ENCODE results near the gene CDK5RAP1. TPM values are rescaled to one million over a fixed set of nuclear protein-coding genes. Genes with fewer than 3 reads are reported as not detected.
A peak's percentile ranks its signal among the peaks of the same experiment; 100 is the strongest.

The CDK5RAP1 gene
- total and polyA plus RNA-seq, 9 of the 15 experiments (the other 6 are each of a cell fraction or from before 2014, with no cell fraction given) = 41.6 to 127 (median 58.3) TPM

DNA sequence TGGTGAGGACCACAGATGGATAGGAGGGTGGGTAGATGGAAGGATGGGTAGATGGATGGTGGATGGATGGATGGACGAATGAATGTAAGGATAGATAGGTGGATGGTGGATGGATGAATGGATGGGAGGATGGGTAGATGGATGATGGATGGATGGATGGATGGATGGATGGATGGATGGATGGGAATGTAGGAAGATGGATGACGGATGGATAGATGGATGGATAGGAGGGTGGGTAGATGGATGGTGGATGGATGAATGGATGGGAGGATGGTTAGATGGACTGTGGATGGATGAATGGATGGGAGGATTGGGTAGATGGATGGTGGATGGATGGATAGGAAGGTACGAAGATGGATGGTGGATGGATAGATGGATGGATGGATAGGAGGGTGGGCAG, 67.2 kb downstream of the CDK5RAP1 start:
- CTCF ChIA-PET (ENCODE audit: low intra/inter-chr PET ratio) = no interaction called here
- no peak overlapping the region for H3K9ac ChIP-seq (ENCODE audit: insufficient read depth in 1 of 2, low read depth in 2 of 2, low read length in 2 of 2)
- H3K27me3 ChIP-seq (ENCODE audit: control insufficient read depth in 2 of 2, insufficient read depth in 2 of 2, low read length in 2 of 2) = peaks cover 14 to 45% of the 10 kb centered on the region in 2 experiments; a peak in 4 of 5 replicates
- intact Hi-C loops (cut with micrococcal nuclease) (no loop called here), in situ Hi-C loops (cut with MboI) (no loop called here)
- H3K4me3 ChIP-seq = no peak overlapping the region
- H3K4me1 ChIP-seq (replicated peaks in 1 of 2; ENCODE audit: control insufficient read depth in 2 of 2, insufficient read depth in 2 of 2, low read length in 2 of 2) = peaks cover 5 to 7% of the 10 kb centered on the region in 2 experiments; a peak in 4 of 5 replicates
- H3K9me3 ChIP-seq (replicated peaks; ENCODE audit: control insufficient read depth, insufficient read depth, low read depth, low read length) = no peaks in the 10 kb centered on the region
- H3K9me1 ChIP-seq (ENCODE audit: control insufficient read depth, insufficient read depth, low read length) = peaks cover under 1% of the 10 kb centered on the region
- no peak overlapping the region for H3K27ac ChIP-seq (ENCODE audit: extremely low read depth, low read depth, low read length)
- 7% methylated on average over 2 of the region's 3 CpGs for WGBS (ENCODE audit: insufficient coverage, low coverage, missing lambda C conversion rate)
- H4K20me1 ChIP-seq (replicated peaks; ENCODE audit: control insufficient read depth, insufficient read depth, low read length) = peaks cover 10% of the 10 kb centered on the region
- H3K36me3 ChIP-seq (ENCODE audit: control insufficient read depth, insufficient read depth, low read length) = no peaks in the 10 kb centered on the region
- no peak overlapping the region for H3K4me2 ChIP-seq (ENCODE audit: insufficient read depth, low read length)
- ATAC-seq (no peak), DNase-seq (ENCODE audit: extremely low read depth in 1 of 4, low spot score in 3 of 4) (no peak), FAIRE-seq (no peak)
- TF ChIP-seq CXXC5 (CRISPR knock-in tag; IDR thresholded peaks at IDR 0.05) (no peak), RFX7 (CRISPR knock-in tag; IDR thresholded peaks at IDR 0.05) (no peak), NR3C1 (CRISPR knock-in tag; IDR thresholded peaks at IDR 0.05) (no peak), ZBTB26 (CRISPR knock-in tag; IDR thresholded peaks at IDR 0.05) (peak; percentile 64; the same call in 1 of the 2 replicates), MCM3 (IDR thresholded peaks at IDR 0.05) (peak; percentile 61; the same call in 1 of the 2 replicates), CBX5 (IDR thresholded peaks at IDR 0.05; ENCODE audit: borderline replicate concordance, low read depth) (no peak), MAFG (tag; conservative IDR thresholded peaks at IDR 0.05) (no peak), MBD2 (IDR thresholded peaks at IDR 0.05; ENCODE audit: borderline replicate concordance, low read depth) (no peak), ZKSCAN8 (CRISPR knock-in tag; IDR thresholded peaks at IDR 0.05) (no peak), ZNF24 (IDR thresholded peaks at IDR 0.05) (no peak), EHMT2 (IDR thresholded peaks at IDR 0.05) (peak; percentile 85), RHOXF2B (CRISPR knock-in tag; conservative IDR thresholded peaks at IDR 0.05) (no peak), ZNF354B (CRISPR knock-in tag; IDR thresholded peaks at IDR 0.05) (no peak), HDAC1 (IDR thresholded peaks at IDR 0.05) (peak in 1 of 2 experiments; percentile 67; a peak in 2 of 4 replicates), YBX1 (IDR thresholded peaks at IDR 0.05) (0 out of 2 replicates have a peak, but pooled peaks have one; percentile 33), SNRNP70 (optimal IDR thresholded peaks at IDR 0.05; ENCODE audit: low read depth, low read length) (no peak), KDM1A (IDR thresholded peaks at IDR 0.05) (peak; percentile 56 to 74; a peak in 3 of 4 replicates), FOS (IDR thresholded peaks at IDR 0.05; ENCODE audit: extremely low read depth, insufficient read length) (no peak), PCBP1 (IDR thresholded peaks at IDR 0.05; ENCODE audit: low read depth, low read length, poor library complexity, severe bottlenecking) (no peak), MCM7 (IDR thresholded peaks at IDR 0.05) (peak; percentile 14 to 47; a peak in 1 of 4 replicates)
- TF ChIP-seq, protein P1, sequence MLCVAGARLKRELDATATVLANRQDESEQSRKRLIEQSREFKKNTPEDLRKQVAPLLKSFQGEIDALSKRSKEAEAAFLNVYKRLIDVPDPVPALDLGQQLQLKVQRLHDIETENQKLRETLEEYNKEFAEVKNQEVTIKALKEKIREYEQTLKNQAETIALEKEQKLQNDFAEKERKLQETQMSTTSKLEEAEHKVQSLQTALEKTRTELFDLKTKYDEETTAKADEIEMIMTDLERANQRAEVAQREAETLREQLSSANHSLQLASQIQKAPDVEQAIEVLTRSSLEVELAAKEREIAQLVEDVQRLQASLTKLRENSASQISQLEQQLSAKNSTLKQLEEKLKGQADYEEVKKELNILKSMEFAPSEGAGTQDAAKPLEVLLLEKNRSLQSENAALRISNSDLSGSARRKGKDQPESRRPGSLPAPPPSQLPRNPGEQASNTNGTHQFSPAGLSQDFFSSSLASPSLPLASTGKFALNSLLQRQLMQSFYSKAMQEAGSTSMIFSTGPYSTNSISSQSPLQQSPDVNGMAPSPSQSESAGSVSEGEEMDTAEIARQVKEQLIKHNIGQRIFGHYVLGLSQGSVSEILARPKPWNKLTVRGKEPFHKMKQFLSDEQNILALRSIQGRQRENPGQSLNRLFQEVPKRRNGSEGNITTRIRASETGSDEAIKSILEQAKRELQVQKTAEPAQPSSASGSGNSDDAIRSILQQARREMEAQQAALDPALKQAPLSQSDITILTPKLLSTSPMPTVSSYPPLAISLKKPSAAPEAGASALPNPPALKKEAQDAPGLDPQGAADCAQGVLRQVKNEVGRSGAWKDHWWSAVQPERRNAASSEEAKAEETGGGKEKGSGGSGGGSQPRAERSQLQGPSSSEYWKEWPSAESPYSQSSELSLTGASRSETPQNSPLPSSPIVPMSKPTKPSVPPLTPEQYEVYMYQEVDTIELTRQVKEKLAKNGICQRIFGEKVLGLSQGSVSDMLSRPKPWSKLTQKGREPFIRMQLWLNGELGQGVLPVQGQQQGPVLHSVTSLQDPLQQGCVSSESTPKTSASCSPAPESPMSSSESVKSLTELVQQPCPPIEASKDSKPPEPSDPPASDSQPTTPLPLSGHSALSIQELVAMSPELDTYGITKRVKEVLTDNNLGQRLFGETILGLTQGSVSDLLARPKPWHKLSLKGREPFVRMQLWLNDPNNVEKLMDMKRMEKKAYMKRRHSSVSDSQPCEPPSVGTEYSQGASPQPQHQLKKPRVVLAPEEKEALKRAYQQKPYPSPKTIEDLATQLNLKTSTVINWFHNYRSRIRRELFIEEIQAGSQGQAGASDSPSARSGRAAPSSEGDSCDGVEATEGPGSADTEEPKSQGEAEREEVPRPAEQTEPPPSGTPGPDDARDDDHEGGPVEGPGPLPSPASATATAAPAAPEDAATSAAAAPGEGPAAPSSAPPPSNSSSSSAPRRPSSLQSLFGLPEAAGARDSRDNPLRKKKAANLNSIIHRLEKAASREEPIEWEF (CRISPR knock-in tag; IDR thresholded peaks at IDR 0.05) = no peak
- POLR2A ChIA-PET = interaction anchor here (1.5 kb wide), 1 partner anchor 20 kb away, joined by 3 read pairs; no protein-coding TSS in a partner anchor
- no peak overlapping the region for H2AFZ ChIP-seq (ENCODE audit: low read depth, low read length)
- BruUV-seq (replicated peaks) = no TSS peak
- H3K79me2 ChIP-seq (ENCODE audit: control insufficient read depth, insufficient read depth, low read length) = no peaks in the 10 kb centered on the region
